GM19351 (cell line): Measurements from ENCODE around the gene BABAM2.
"Not testable (repeated sequence)": the region's sequence is repeated elsewhere in the genome, so short reads cannot be mapped to it uniquely, and the experiment has no call there.

Source experiments
- ATAC-seq: cut with Tn5 transposase; IDR thresholded peaks from one replicate; pipeline ENCODE4 v1.9.1; 2021; ENCODE audit warnings: mild to moderate bottlenecking, moderate library complexity; ENCODE audit not compliant: unreplicated experiment

The BABAM2 gene

DNA sequence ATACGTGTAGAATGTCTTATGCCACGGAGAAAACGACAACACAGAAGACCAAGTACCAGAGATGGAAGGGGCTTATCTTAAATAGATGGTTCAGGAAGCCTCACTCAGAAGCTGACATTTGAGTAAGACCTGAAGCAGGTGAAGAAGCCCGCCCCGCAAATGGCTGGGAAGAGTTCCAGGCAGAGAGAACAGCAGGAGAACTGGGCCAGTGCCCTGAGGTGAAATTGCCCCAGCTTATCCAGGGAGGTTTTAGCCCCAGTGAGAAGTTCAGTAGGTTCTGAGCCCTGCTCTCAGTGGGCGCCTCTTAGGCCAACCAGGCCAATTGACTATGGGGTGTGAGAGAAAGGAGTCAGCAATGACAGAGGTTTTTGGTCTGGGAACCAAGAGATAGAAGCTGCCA lies 336.0 kb downstream of the BABAM2 start:
- no peak for ATAC-seq

DNA sequence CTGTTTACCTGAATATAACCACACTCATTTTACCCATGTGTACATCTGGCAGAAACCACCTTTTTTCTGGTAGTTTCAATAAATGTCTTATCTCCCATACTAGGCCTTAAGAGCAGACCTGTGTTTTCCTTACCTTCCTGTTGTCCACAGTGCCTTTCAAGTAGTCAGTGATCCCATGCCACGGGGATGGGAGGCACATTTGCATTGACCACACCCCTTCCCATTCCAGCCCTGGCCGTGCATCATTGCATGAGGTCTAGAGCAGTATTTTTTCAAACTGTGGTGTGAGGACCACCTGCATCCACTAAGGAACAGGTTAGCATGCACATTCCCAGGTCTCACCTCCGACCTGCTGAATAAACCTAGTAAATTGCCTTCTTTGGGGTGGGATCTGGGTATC lies 337.0 kb downstream of the BABAM2 start:
- ATAC-seq = no peak

GRCh38 chr2:28228434-28228995 lies 338.0 kb downstream of the BABAM2 start:
- ATAC-seq = no peak

GRCh38 chr2:28231110-28231631 lies 340.6 kb downstream of the BABAM2 start:
- ATAC-seq = no peak

GRCh38 chr2:28232295-28232694 lies 341.8 kb downstream of the BABAM2 start:
- no peak for ATAC-seq

DNA sequence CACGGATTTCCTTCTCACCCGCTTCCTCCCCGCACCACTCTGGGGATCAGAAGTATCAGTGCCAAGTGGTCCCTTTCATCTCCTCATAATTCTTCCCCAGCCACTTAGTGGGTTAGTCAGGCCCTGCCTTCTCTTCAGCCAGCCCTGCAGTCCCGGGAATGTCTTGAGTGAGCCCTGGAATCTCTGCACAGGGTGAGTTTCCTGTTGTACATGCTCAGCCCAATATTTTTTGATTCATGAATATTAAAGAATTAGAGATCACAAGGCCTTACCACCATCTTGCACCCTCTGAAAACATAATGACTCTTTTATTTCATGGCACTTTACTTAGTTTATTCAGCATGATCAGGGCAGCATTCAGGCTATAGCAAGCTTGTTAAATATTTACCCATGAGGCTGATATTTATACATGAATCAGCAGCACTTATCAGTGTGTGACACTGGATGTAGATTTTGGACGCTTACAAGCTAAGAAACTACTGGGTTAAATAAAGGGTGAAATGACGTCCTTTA lies 342.7 kb downstream of the BABAM2 start:
- ATAC-seq = no peak

DNA sequence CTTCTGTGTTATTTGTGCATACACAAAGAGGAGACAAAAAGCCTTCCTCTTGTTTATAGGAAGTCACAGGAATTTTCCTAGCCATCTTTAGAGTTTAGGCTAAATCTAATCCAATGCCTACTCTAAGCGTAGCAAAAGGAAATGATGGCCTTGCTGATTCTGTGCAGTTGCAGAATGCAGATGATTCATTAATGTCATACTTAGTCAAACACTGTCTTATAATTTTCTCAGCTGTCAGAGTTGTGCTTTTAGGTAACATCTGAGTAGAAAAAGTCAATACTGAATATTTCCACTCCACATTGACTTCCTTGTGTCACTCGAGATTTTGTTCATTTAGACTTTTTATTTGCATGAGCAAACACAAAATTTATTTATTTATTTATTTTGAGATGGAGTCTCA lies 344.3 kb downstream of the BABAM2 start:
- ATAC-seq = no peak

GRCh38 chr2:28239207-28239606 lies 348.7 kb downstream of the BABAM2 start:
- no peak for ATAC-seq

GRCh38 chr2:28240937-28241336 lies 350.4 kb downstream of the BABAM2 start:
- no peak for ATAC-seq

GRCh38 chr2:28247290-28247689 lies 356.8 kb downstream of the BABAM2 start:
- no peak for ATAC-seq

GRCh38 chr2:28247734-28248133 lies 357.2 kb downstream of the BABAM2 start:
- ATAC-seq = no peak

DNA sequence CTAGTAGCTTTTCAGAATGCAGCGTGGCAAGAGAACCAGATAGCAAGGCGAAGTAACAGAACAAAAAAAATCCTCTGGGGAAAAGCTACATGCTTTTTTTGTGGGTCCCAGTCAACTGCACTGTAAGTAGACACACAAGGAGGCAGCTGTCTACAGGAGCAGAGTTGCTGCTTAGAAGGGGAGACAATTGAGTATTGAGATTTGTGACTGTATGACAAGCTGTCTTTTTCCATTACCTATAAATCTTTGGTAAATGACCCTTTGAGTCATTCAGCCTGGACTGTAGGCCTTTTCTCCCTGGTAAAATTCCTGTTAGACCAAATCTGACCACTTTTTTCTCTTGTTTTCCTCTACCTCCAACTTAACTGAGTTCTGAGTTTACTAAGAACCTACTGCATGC lies 358.0 kb downstream of the BABAM2 start:
- ATAC-seq = no peak

- no peak for ATAC-seq
These were observed 359.5 kb downstream of the BABAM2 start for GRCh38 chr2:28250006-28250405.

DNA sequence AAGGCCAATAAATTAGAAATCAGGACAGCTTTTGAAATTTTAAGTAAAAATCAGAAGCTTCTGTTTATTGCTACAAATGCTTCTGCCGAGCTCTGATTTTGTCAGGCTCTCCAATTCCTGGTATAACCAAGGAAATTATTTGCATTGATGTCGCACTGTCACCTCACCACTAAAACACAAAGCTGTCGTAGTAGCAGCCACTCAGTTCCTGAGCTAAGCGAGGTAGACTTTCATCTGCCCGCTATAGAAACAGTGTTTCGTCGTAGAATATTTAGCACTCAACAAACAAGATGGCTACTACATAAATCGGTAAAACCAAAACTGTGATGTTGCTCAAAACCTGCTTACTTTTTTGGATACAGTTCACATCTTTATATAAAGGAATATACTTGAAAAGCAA lies 360.8 kb downstream of the BABAM2 start:
- ATAC-seq = no peak

- peak; percentile 81 for ATAC-seq
These were observed 361.8 kb downstream of the BABAM2 start for GRCh38 chr2:28252311-28252710.

GRCh38 chr2:28253543-28253942 lies 363.0 kb downstream of the BABAM2 start:
- no peak for ATAC-seq

DNA sequence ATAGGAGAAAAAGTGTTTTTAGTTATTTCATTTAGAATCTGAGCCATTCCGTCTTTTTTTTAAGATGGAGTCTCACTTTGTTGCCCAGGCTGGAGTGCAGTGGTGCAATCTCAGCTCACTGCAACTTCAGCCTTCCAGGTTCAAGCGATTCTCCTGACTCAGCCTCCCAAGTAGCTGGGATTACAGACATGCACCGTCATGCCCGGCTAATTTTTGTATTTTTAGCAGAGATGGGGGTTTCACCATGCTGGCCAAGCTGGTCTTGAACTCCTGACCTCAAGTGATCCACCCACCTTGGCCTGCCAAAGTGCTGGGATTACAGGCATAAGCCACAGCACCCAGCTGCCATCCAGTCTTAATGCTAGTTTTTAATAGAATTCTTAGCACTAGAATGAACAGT lies 364.7 kb downstream of the BABAM2 start:
- not testable (repeated sequence) for ATAC-seq

DNA sequence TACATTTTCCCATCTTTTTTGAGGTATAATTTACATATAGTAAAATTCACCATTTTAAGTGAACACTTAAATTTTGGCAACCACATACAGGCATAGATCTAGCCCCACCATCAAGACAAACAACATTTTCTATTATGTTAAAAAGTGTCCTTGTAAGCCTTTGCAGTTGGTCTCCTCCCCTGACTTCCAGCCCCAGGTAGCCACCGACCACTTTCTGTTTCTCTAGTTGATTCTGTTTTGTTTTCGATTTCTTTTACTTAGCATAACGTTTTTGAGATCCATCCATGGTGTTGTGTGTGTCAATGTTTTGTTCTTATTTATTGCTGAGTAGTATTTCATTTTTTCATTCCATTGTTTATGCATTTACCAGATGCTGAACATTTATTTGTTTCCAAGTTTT lies 366.7 kb downstream of the BABAM2 start:
- ATAC-seq = no peak

DNA sequence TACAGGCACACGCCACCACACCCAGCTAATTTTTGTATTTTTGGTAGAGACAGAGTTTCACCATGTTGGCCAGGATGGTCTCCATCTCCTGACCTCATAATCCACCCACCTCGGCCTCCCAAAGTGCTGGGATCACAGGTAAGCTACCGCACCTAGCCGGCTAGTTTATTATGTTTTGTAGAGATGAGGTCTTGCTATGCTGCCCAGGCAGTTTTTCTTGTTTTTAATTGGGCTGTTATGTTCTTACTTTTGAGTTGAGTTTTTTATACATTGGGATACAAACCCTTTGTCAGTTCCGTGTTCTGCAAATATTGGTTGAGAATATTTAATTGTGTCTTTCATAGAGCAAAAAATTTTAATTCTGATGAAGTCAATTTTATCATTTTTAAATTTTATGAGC lies 368.7 kb downstream of the BABAM2 start:
- not testable (repeated sequence) for ATAC-seq

GRCh38 chr2:28263690-28264089 lies 373.2 kb downstream of the BABAM2 start:
- no peak for ATAC-seq

DNA sequence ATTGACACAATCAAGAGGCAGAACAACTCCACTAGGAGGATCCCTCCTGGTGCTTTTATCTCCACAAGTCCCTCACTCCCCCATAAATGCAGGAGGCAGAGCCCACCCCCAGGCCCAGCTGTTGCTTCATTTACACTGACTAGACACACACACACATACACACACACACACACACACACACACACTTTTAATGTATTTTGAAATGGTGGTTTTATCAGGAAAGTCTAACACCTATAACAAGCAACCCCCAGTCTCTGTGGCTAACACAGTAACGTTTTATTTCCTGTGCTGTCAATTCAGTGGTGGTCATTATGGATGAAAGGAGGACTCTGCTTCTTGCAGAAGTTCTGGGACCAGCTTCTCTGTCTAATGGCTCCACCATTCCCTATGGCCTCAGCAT lies 376.8 kb downstream of the BABAM2 start:
- no peak for ATAC-seq

GRCh38 chr2:28268386-28268785 lies 377.9 kb downstream of the BABAM2 start:
- ATAC-seq = no peak
